Ishikawa (cell line): ENCODE data around the gene CRACR2B.

Experiments
- CREB1 ChIP-seq: IDR thresholded peaks from 2 replicates; pipeline ENCODE4 v1.6.1; 2012; ENCODE audit warnings: low read depth
- EP300 ChIP-seq: IDR thresholded peaks from 2 replicates; pipeline ENCODE4 v1.6.1; 2012; ENCODE audit warnings: borderline replicate concordance
- FOXM1 ChIP-seq: IDR thresholded peaks from 2 replicates; pipeline ENCODE4 v1.6.1; 2012; ENCODE audit warnings: low read depth, borderline replicate concordance

DNA sequence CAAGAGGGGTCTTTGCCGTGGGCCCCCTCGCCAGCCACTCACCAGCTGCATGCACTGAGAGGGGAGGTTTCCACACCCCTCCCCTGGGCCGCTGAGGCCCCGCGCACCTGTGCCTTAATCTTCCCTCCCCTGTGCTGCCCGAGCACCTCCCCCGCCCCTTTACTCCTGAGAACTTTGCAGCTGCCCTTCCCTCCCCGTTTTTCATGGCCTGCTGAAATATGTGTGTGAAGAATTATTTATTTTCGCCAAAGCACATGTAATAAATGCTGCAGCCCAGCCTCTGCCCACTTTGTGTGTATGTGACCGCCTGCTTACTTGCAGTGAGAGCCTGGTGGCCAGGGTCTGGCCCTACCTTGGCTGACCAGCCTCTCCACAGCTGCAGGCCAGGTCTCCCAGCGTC lies 2.8 kb upstream of the CRACR2B start:
- TF ChIP-seq FOXM1 (no peak), CREB1 (no peak), EP300 (no peak)
